SK-MEL-5 (cell line): ENCODE data around the gene TRAM2. TPM values are rescaled to one million over a fixed set of nuclear protein-coding genes. Genes with fewer than 3 reads are reported as not detected.

Source experiments
- DNase-seq: peaks from one replicate; pipeline ENCODE4 v3.0.0-alpha.2; 2016; ENCODE audit warnings: low read depth, low spot score
- in situ Hi-C: cut with HindIII; loops from 2 replicates; pipeline ENCODE4 v1.10.0; 2016; ENCODE audit warnings: low sequenced_read_pairs, high pct_unique_total_duplicates, low pct_unique_long_range_greater_than_20kb
- total RNA-seq: library from RNA; depleted of rRNA; stranded (reverse); fragments of >200 nt; shearing (Covaris generic); gene quantifications from 2 replicates; pipeline ENCODE4 v1.2.3, GENCODE V29; 2014

The TRAM2 gene
- total RNA-seq, 1 experiment from 2014 or later = 11.5 TPM

DNA sequence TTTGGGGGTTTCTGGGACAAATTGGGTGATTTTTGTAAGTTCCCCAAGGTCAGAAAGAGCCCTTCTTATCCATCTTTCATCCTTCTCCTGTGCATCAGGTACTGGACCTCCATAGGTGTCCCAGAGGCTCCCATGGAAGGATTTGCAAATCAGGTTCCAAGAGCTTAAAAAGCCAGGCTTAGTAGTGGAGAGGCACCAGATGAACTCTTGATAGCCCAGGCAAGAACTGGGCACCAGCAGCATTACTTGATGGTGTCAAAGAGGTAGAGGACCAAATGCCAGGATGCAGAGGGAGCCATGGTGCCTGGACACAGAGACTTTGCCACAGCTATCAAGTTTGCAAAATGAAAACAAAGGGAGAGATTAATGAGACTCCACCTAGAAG, 20.9 kb upstream of the TRAM2 start:
- DNase-seq = no peak
- in situ Hi-C loops = no loop called here

DNA sequence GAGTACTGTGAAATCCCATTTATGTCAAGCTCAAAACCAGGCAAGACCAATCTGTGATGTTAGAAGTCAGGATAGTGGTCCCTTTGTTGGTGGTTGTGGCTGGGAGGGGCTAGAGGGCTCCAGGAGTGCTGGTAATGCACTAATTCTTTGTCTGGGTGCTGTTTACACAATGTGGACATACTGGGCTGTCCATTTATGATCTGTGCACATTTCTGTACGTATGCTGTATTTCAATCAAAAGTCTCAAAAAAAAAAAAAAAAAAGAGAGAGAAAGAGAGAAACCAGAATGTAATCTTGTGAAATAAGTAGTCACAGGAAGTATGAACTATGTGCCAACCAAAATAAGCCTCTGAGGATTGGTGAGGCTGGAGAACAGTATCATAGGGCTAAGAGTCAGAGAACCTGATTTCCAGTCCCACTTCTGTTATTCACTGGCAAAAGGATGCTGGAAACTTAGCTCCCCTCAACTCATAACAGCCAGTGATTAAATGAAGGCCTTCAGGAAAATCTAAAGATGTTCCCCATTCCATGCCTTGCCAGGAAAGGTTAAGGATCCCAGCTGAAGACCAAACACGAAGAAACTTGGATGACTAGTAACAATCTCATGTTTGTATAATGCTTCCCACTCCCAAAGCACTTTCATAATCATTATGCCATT, 19.6 kb upstream of the TRAM2 start:
- peak; percentile 75 for DNase-seq
- in situ Hi-C loops = no loop called here

DNA sequence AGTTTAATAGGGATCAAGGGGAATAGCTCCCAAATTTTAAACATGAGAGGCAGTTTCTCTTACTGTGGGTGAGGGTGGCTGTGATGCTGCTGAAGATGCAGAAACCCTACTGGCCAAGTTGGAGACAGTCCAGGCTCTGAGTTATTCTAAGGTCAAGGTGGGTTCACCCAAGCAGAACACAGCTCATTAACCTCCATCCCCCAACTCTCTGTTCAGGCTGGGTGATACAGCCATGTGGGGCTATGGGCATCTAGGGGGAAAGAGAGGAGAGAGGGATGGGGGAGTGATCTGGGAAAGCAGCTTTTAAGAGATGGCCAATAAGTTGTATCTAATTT, 18.9 kb upstream of the TRAM2 start:
- no peak for DNase-seq
- in situ Hi-C loops = no loop called here

DNA sequence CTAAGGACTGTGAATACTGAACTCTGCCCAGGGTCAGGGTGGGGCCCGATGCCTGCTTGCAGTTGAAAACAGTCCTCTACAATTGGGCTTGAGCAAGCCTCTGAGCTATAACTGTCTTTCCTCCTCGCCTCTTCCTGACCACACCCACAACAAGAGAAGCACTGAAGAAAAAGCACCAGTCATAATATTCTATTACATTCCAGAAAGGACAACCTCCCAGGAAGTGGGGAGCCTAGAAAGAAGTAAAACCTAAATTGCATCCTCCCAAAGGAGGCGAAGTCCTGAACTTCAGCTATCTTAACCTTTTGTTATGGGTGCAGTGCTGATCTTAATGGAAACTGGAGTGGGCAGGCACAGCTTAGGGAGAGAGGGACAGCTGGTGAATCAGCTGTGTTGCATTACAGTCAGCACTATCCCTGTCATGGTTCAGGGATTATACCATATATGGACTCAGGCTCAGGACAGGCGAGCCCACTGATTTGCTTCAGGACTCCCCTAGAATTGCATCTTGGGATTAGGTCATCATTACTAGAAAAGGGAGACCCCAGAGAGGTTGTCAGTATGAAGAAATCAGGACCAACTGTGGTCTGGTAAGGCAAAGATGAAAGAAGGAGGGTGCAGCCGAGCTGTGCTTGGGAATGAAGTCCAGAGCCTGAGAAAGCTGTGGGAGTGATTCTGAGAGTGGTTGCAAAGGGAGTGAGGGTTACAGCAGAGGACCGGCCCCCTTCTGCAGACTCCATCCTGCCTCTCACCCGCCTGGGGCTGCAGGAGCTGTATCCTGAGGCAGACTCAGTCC, 18.3 kb upstream of the TRAM2 start:
- in situ Hi-C loops = no loop called here
- no peak for DNase-seq

DNA sequence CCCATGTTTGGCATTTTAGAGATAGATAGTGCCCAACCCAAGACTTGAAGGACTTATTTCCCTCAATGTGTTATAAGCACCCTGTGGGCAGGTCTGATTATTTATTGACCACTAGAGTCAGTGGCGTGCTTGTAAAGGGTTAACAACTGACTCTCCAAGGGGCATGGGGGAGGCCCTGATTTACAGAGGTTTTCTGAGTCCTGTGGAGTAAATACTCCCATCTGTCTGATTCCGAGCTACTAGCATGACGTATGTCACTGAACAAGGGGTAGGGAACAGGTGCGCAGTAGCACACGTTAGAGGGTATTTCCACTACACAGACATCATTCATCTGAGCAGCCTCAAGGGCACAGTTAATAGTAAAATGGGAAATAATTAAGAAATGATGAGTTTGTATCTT, 17.4 kb upstream of the TRAM2 start:
- in situ Hi-C loops = no loop called here
- no peak for DNase-seq

DNA sequence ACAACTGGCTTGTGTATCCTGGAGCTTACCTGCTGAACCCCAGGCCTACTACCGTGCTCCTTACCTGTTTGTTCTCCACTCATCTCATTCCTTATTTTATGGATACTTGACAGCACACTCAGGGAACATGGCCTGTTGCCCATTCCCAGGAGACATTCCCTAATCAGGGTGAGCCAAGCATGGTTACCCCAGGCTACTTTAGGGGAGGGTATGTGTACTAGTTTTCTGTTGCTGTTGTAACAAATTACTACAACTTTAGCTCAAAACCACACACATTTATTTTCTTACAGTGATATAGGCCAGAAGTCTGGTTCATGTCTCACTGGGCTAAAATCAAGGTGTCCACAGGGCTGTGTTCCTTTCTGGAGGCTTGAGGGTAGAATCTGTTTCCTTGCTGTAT, 15.0 kb upstream of the TRAM2 start:
- in situ Hi-C loops = no loop called here

DNA sequence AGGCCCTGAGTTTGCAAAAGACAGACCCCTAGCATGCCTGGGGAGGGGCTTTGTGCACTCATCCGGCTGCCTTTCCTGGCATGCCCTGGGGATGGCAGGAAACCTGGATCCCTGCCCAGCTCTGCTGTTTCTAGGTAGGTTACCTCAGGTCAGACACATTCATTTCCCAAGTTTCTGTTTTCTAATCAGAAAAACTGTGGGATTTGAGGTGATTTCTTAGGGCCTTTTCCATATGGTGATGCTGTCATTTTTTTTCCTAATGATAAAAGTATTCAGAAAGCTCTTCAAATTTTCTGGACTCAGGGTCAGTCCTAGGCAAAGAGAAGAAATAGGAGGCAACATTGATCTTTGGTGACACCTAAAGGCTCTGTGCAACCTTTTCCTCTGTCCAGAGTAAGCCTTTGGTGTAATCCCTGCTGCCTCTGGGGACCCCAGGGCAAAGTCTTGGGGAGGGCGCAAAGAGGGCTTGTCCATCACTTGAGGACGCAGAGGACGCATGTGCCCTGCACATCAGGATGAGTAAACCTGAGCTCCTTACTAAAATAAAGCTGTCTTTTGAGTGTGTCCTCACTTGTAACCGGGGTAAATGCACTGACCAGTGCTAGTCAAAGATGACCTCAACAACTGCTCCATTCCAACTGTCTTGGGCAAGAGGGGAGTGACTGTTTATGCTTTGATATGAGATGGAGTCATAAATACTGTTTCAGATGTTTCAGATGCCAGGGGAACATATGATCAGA, 13.5 kb upstream of the TRAM2 start:
- DNase-seq = no peak

More for the DNA sequence above, 15.0 kb upstream of the TRAM2 start:
- no peak for DNase-seq

DNA sequence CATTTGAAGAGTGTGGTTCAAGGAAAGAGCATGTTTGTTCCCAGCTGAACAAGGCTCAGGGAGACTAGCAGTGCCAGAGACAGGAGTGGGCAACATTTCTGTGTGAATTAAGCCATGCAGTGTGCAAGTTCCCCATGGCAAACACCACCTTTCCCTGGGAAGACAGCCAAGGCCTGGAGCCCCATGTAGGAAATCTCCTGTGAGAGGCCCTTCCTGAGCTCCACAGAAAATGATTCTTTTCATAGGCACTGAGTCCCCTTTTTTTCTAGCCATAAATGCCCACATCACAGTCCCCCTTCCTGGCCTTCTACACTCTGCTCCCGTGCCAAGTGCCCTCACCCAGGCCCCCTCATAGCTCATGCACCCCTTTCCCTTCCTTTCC, 11.8 kb upstream of the TRAM2 start:
- in situ Hi-C loops = no loop called here
- DNase-seq = no peak

More for the DNA sequence above, 13.5 kb upstream of the TRAM2 start:
- in situ Hi-C loops = no loop called here

DNA sequence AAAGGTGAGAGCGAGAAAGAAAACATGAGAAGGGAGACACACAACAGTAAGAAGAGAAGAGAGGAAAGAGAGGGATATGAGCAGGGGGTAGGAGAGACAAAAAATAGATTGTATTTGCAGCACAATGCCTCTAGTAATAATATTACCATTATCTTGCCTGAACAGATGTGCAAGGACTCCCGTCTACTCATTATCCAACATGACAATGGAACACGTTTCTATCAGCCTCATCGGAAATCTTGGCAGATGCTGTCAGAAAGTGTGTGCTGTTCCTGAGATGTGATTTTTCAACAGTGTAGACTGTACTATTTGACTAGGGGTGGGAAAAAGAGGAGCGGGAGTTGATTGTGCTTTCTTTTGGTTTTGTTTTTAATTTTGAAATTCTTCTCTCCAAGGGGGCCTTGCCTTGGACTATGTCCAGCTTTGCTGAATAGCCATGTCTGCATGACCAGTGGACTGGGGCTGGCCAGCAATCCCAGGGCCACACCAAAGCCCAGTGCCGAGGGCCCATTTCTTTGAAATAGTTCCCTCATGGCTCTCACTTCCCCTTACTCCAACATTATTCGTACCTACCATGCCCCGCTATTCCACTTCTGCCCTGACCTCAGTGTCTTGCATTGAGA, 11.3 kb upstream of the TRAM2 start:
- DNase-seq = no peak
- in situ Hi-C loops = no loop called here

DNA sequence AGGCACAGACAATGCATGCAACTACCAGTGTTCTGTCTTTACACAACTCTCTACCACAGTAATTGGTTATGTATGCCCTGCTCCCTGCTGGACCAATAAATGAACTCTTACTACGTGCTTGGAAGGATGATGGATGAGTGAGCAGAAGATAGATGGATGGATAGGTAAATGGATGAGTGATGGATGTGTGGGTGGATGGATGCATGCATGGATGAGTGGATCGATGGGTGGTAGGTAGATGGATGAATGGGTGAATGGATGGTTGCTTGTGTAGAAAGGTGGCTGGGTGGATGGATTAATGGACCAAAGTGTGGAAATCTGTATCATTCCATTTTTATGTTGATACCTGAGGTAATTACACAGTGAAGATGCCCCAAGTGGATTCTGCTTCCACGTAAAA, 10.1 kb upstream of the TRAM2 start:
- in situ Hi-C loops = no loop called here

DNA sequence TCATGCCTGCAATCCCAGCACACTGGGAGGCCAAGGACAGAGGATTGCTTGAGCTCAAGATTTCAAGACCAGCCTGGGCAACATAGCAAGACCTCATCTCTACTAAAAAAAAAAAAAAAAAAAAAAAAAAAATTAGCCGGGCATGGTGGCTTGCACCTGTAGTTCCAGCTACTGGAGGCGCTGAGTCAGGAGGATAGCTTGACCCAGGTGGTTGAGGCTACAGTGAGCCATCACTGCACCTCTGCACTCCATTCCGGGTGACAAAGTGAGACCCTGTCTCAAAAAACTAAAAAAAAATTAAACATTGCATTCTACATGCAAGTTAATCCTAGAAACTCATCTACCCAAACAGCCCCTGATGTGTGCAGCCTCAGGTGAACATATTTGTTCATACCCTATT, 7.3 kb upstream of the TRAM2 start:
- in situ Hi-C loops = no loop called here
- no peak for DNase-seq

More for the DNA sequence above, 10.1 kb upstream of the TRAM2 start:
- no peak for DNase-seq

DNA sequence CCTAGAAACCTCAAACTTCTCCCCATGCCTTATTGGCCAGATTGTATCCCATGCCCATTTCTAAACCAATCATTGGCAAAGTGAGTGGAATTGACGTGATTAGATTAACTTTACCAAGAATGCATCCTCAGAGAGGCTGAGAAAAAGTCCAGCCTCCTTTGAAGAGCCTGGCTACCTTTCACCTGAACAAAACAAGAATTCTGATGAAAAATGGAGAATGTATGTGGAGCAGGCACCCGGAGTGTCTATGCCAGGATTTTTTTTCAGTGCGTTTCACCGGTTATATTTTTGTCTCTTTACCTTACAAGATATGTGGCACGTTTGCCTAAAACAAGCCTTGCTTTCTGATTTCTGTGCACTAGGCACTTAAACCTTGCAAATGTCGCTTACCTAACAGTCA, 6.1 kb upstream of the TRAM2 start:
- no peak for DNase-seq
- in situ Hi-C loops = no loop called here

DNA sequence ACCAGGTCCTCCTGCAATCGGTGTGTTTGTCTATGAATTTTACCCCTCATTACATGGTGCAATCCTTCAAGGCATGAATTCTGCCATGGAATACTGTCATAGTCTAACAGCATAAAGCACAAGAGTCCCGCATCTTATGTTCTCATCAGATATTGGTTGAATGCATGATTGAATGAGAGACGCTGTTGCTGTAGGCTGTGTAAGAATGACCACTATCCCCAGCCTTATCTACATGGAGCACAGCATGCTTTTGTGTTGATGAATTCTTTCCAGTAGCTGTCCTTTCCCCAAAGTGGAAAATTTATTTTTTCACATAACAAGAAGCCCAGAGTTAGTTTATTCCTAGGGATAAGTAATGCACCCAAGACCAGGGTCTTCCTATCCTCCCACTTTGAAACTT, 5.6 kb upstream of the TRAM2 start:
- DNase-seq = no peak
- in situ Hi-C loops = no loop called here

DNA sequence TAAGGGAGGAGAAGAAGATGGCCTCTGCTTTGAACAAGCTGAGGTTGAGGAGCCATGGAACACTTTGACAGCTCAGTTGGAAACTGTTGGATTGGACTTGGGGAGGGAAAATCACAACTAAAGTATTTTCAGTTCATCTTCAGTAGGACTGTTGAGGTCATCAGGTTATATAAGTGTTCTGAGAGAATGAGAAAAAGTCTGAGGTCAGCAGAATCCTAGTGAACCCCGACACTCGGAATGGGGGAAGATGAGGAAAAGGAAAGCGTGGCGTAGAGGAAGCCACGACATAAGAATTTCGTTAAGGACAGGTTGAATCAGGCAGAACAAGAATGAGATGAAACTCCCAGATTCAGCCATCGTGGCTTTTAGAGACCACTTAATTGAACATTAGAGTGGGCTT, 4.0 kb upstream of the TRAM2 start:
- in situ Hi-C loops = no loop called here
- DNase-seq = no peak

DNA sequence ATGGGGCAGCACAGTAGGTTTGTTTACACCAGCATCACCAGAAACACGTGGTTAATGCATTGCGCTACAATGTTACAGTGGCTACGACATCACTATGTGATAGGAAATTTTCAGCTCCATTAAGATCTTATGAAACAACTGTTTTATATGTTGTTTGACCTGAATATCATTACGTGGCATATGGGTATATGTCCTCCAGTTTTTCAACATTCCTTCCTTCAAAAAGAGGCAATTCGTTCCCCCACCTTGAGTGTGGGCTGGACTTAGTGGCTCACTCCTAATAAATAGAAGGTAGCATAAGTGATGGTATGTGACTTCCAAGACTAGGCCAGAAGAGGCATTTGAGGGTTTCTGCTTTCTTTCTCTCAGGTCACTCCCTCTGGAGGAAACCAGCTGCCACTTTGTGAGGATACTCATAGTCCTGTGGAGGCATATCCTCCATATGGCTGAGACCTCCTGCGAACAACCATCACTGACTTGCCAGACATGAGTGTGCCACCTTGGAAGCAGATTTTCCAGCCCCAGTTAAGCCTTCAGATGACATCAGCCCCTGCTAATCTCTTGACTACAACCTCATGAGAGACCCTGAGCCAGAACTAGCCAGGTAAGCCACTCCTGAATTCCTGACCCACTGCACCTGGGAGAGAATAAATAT, 2.3 kb upstream of the TRAM2 start:
- no peak for DNase-seq
- in situ Hi-C loops = no loop called here

DNA sequence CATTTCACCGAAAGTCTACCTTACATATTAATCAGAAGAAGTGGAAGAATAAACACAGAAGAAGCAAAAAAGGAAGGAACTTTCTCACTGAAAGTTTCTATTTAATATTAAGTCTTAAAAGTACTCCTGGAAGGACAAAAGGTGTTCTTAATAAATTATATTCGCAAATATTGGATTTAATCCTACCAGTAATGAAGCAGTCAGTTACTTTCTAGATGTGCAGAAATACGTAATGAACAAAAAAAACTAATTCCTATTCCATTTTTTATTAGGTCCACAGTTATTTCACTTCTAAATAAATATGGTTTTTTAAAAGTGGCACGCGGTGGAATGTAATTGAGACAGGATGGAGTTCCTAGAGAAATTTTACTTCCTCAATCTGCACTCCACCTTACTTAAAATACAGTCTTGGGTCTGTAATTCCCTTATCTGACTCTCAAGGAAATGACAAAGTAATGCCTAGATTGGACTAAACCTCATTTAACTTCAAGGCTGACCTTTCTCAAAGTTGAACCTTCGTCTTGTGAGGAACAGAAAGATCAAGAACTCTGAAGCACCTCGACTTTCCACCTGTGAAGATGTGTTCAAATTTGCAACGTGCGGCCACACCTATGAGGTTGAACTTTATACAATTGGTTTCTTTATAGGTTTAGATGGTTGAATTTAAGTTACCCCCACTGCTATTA, 1.1 kb upstream of the TRAM2 start:
- DNase-seq = no peak
- in situ Hi-C loops = no loop called here

DNA sequence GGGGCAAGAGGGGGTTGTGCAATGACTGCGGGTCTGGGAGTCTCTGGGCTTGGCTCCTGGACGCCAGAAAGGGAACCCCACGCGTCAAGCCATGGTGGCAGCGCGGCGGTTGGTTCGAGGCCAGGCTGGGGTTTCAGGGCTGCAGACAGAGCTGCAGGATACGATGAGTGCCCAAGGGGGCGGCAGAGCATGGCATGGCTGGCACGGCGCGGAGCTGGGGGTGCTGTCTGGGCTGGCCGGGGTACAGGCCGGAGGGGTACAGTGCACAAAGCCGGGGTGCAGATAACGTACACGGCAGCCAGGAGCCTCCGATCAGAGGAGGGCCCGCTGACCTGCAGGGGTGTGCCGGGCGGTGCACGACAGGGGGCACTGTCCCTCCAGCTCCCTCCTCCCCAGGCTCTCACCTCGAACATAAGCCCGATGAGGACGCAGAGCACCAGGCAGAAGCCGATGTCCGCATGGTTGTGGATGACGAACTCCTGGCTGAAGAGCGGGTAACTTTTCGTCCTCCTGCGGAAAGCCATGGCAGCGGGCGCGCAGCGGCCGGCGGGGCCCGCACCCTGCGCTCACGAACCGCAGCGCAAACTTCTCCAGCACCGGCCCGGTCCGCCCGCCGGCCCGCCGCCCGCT, 353 bp downstream of the TRAM2 start:
- DNase-seq = peak; percentile 76
- in situ Hi-C loops = no loop called here
